Breast epithelium (tissue), 3 donors: ENCODE data around the gene PDCD1LG2.

ENCODE experiments used
- CTCF ChIP-seq, 3 donors: fragments of 450-650 bp; IDR thresholded peaks; one replicate each; pipeline ENCODE4 v1.5.1; 2016 to 2017; ENCODE audit warnings: antibody characterized with exemption in 3 of 3, mild to moderate bottlenecking in 3 of 3, moderate library complexity in 3 of 3
- POLR2A ChIP-seq: fragments of 450-650 bp; IDR thresholded peaks from one replicate; pipeline ENCODE4 v1.6.1; 2016; ENCODE audit warnings: antibody characterized with exemption, mild to moderate bottlenecking, moderate library complexity

DNA sequence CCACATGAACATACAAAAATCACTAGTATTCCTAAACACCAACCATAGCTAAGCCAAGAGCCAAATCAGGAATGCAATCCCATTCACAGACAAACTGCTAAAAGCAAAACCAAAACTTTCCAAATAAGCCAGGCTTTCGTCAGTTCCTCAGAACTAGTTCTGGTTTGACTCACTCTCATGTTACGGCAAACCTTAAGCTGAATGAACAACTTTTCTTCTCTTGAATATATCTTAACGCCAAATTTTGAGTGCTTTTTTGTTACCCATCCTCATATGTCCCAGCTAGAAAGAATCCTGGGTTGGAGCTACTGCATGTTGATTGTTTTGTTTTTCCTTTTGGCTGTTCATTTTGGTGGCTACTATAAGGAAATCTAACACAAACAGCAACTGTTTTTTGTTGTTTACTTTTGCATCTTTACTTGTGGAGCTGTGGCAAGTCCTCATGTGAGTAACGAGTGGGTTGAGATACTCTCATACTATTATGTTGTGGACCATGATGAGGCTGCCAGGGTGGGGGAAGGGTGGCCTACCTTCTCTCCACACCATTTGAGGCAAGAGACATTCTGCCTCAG, at the start of gene PDCD1LG2:
- TF ChIP-seq CTCF (IDR thresholded peaks at IDR 0.05): no peak
- no peak for TF ChIP-seq POLR2A
